Lung (tissue), 12 donors: ENCODE data around the gene PTGIS. TPM values are rescaled to one million over a fixed set of nuclear protein-coding genes. Genes with fewer than 3 reads are reported as not detected.

Source experiments
- ATAC-seq: fragments of 200-7000 bp; cut with Tn5 transposase; one replicate; pipeline ENCODE4 v1.9.1; 2020; ENCODE audit warnings: moderate number of reproducible peaks; ENCODE audit not compliant: insufficient read depth, low FRiP score
- DNase-seq, 3 donors: peaks; one replicate each; pipeline ENCODE4 v3.0.0-alpha.2; 2013 to 2017
- H3K27ac ChIP-seq, 2 donors: one replicate each; pipeline ENCODE4 v1.5.1; 2013; ENCODE audit warnings: mild to moderate bottlenecking in 2 of 2, moderate library complexity in 2 of 2, control low read depth in 1 of 2, inconsistent platforms in 1 of 2, low read depth in 1 of 2, low read length in 1 of 2
- H3K27me3 ChIP-seq, 3 donors: one replicate each; pipeline ENCODE4 v1.5.1; 2013; ENCODE audit warnings: low read length in 2 of 3; ENCODE audit not compliant: control insufficient read depth in 3 of 3, insufficient read depth in 3 of 3
- H3K36me3 ChIP-seq, 4 donors: one replicate each; pipeline ENCODE4 v1.5.1; 2013; ENCODE audit warnings: low read length in 4 of 4, mild to moderate bottlenecking in 1 of 4, moderate library complexity in 1 of 4; ENCODE audit not compliant: control insufficient read depth in 4 of 4, insufficient read depth in 4 of 4
- H3K4me1 ChIP-seq, 5 donors: one replicate each; pipeline ENCODE4 v1.5.1; 2013; ENCODE audit warnings: low read length in 5 of 5, mild to moderate bottlenecking in 2 of 5, moderate library complexity in 1 of 5; ENCODE audit not compliant: control insufficient read depth in 5 of 5, insufficient read depth in 5 of 5
- H3K4me3 ChIP-seq: one replicate; pipeline ENCODE4 v1.5.1; 2013; ENCODE audit warnings: mild to moderate bottlenecking, control low read depth, moderate library complexity
- H3K9ac ChIP-seq, 2 donors: one replicate each; pipeline ENCODE4 v1.5.1; 2013; ENCODE audit warnings: low read length in 2 of 2, control low read depth in 1 of 2; ENCODE audit not compliant: insufficient read depth in 1 of 2
- H3K9me3 ChIP-seq, 4 donors: one replicate each; pipeline ENCODE4 v1.5.1; 2013; ENCODE audit warnings: low read length in 3 of 4, mild to moderate bottlenecking in 1 of 4, moderate library complexity in 1 of 4; ENCODE audit not compliant: control insufficient read depth in 4 of 4, insufficient read depth in 3 of 4
- CTCF ChIP-seq: IDR thresholded peaks from 2 replicates; pipeline ENCODE4 v1.5.1; 2012; ENCODE audit warnings: mild to moderate bottlenecking; ENCODE audit errors: control extremely low read depth, extremely low read depth
- WGBS, 2 donors: extraction: QIAGEN DNeasy Blood & Tissue Kit; methylation state at CpG; one replicate each; pipeline ENCODE4 v1.1.7; 2013; 5-methylcytosine and 5-hydroxymethylcytosine counted together
- polyA plus RNA-seq, 2 donors: library from polyadenylated mRNA; stranded (reverse); fragments of 200-250 nt; gene quantifications; one replicate each; pipeline ENCODE4 v1.2.1, GENCODE V29; 2013
- total RNA-seq, 2 donors: library from RNA; depleted of rRNA in 1 of 2; stranded (reverse); fragments of >200 nt in 1 of 2; gene quantifications; one replicate each; pipeline ENCODE4 v1.2.1, GENCODE V29; 2014 to 2021
- donor health status: control.
- donor health status: control.
- donor health status: Bipolar disorder and iron deficiency.
- donor health status: healthy.
- donor health status: DM: yes; HTN: yes; CAD: no.

Gene PTGIS
- total and polyA plus RNA-seq, 4 donors, result 5.3 to 43.8 (median 14.9) TPM

GRCh38 chr20:49532285-49532946 lies 35.5 kb downstream of the PTGIS start:
- no peak for ATAC-seq
- no peaks in the 10 kb centered on the region for H3K9me3 ChIP-seq
- TF ChIP-seq CTCF, result no peak
- H3K36me3 ChIP-seq, result no peaks in the 10 kb centered on the region
- 87 to 92% methylated on average over 6 of the region's 6 CpGs for WGBS, 2 donors
- no peaks in the 10 kb centered on the region for H3K27me3 ChIP-seq
- H3K4me3 ChIP-seq, result no peak overlapping the region
- DNase-seq, result no peak
- no peaks in the 10 kb centered on the region for H3K4me1 ChIP-seq
- H3K27ac ChIP-seq, result no peak overlapping the region
- H3K9ac ChIP-seq, result no peak overlapping the region

- 71 to 85% methylated on average over 5 of the region's 5 CpGs for WGBS, 2 donors
- Histone ChIP-seq H3K27ac (no peak overlapping the region), H3K36me3 (no peaks in the 10 kb centered on the region), H3K4me1 (no peaks in the 10 kb centered on the region), H3K9ac (no peak overlapping the region), H3K9me3 (peaks cover 0 to 3% (median 0%) of the 10 kb centered on the region in 4 donors), H3K27me3 (no peaks in the 10 kb centered on the region), H3K4me3 (no peak overlapping the region)
- ATAC-seq (no peak), DNase-seq (no peak)
- no peak for TF ChIP-seq CTCF
These were observed 38.5 kb downstream of the PTGIS start for GRCh38 chr20:49529470-49529869.

GRCh38 chr20:49526568-49526967 lies 41.4 kb downstream of the PTGIS start:
- no peaks in the 10 kb centered on the region for H3K27me3 ChIP-seq
- no peak for ATAC-seq
- H3K4me1 ChIP-seq, result no peaks in the 10 kb centered on the region
- DNase-seq, result no peak
- H3K36me3 ChIP-seq, result no peaks in the 10 kb centered on the region
- TF ChIP-seq CTCF, result no peak
- H3K4me3 ChIP-seq, result no peak overlapping the region
- H3K9me3 ChIP-seq, result peaks cover 0 to 3% (median 0%) of the 10 kb centered on the region in 4 donors
- WGBS, 2 donors, result 79 to 81% methylated on average over 2 of the region's 2 CpGs
- H3K9ac ChIP-seq, result no peak overlapping the region
- no peak overlapping the region for H3K27ac ChIP-seq

GRCh38 chr20:49526056-49526455 lies 41.9 kb downstream of the PTGIS start:
- H3K36me3 ChIP-seq, result no peaks in the 10 kb centered on the region
- H3K27me3 ChIP-seq, result no peaks in the 10 kb centered on the region
- ATAC-seq (no peak), DNase-seq (no peak)
- no peak overlapping the region for H3K9ac ChIP-seq
- H3K4me3 ChIP-seq, result no peak overlapping the region
- TF ChIP-seq CTCF, result no peak
- 93 to 95% methylated on average over 6 of the region's 6 CpGs for WGBS, 2 donors
- no peak overlapping the region for H3K27ac ChIP-seq
- peaks cover 0 to 3% (median 0%) of the 10 kb centered on the region in 4 donors for H3K9me3 ChIP-seq
- no peaks in the 10 kb centered on the region for H3K4me1 ChIP-seq
